ENCODE data around the gene HCRTR2.
"Not testable (repeated sequence)": the region's sequence is repeated elsewhere in the genome, so short reads cannot be mapped to it uniquely, and the experiment has no call there.

HCRTR2 gene

GRCh38 chr6:55174211-55175026, at the start of gene HCRTR2:
TSS of gene HCRTR2 (plus strand) at chr6:55174515. CDS start at chr6:55174588, 73 bp downstream.
- H3K36me3 Mint-ChIP-seq (ENCODE audit: low read depth) = no peaks in the 10 kb centered on the region
- no peaks in the 10 kb centered on the region for H3K4me1 Mint-ChIP-seq (ENCODE audit: low read depth)
- H3K27ac Mint-ChIP-seq = no peak within 1 kb of the TSS
- no peak within 1 kb of the TSS for H3K4me3 Mint-ChIP-seq
- no peak for DNase-seq
- peaks cover 12% of the 10 kb centered on the region for H3K9me3 Mint-ChIP-seq
- H3K27me3 Mint-ChIP-seq = peaks cover 15% of the 10 kb centered on the region

- H3K36me3 Mint-ChIP-seq (ENCODE audit: low read depth) = no peaks in the 10 kb centered on the region
- no peak overlapping the region for H3K4me3 Mint-ChIP-seq
- no peak overlapping the region for H3K27ac Mint-ChIP-seq
- H3K4me1 Mint-ChIP-seq (ENCODE audit: low read depth) = no peaks in the 10 kb centered on the region
- peaks cover 15% of the 10 kb centered on the region for H3K9me3 Mint-ChIP-seq
- DNase-seq = no peak
- no peaks in the 10 kb centered on the region for H3K27me3 Mint-ChIP-seq
Observed at GRCh38 chr6:55130806-55131324, 43.5 kb upstream of the HCRTR2 start.

GRCh38 chr6:55131616-55132015, 42.7 kb upstream of the HCRTR2 start:
- H3K27ac Mint-ChIP-seq = no peak overlapping the region
- H3K27me3 Mint-ChIP-seq = no peaks in the 10 kb centered on the region
- H3K9me3 Mint-ChIP-seq = peaks cover 15% of the 10 kb centered on the region
- H3K4me1 Mint-ChIP-seq (ENCODE audit: low read depth) = no peaks in the 10 kb centered on the region
- DNase-seq = no peak
- H3K36me3 Mint-ChIP-seq (ENCODE audit: low read depth) = no peaks in the 10 kb centered on the region
- no peak overlapping the region for H3K4me3 Mint-ChIP-seq

- no peak overlapping the region for H3K27ac Mint-ChIP-seq
- DNase-seq = no peak
- H3K27me3 Mint-ChIP-seq = no peaks in the 10 kb centered on the region
- H3K9me3 Mint-ChIP-seq = peaks cover 4% of the 10 kb centered on the region
- H3K4me1 Mint-ChIP-seq (ENCODE audit: low read depth) = no peaks in the 10 kb centered on the region
- H3K4me3 Mint-ChIP-seq = no peak overlapping the region
- no peaks in the 10 kb centered on the region for H3K36me3 Mint-ChIP-seq (ENCODE audit: low read depth)
Observed at GRCh38 chr6:55136916-55137315, 37.4 kb upstream of the HCRTR2 start.

DNA sequence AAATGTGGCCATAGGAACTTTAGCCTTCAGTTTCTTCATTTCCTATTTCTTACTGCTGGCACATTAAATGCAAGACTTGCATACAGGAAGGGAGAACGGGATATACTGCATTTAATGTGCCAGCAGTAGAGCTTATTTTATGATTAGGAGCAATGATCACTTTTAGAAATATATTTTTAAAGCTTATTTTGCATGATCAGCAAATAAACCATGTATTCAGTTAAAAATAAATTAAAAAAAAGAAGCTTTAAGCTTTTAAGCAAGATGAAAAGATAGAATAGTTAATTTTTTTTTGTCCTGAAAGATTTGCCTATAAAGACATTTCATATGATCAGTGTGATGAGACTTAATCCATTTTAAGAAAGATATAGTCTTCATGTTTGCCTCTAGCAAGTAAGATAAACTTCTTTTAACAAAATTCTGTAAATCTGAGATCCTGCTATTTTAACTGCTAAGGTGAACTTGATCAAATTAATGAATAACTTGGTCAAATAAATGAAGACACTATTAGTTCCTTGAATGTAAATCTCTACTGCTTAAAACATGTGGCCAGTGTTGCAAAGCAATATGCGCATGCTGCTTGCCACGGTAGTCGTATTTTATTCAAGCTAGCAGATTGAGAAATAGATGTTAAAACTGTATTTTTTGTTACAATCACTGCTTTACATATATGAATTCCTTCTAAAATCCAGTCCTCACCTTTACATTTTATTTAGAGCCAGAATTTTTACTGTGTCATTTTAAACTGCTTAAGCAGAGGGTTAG, 36.2 kb upstream of the HCRTR2 start:
- Mint-ChIP-seq H3K27ac (no peak overlapping the region), H3K27me3 (no peaks in the 10 kb centered on the region), H3K9me3 (peaks cover 3% of the 10 kb centered on the region), H3K4me1 (ENCODE audit: low read depth) (no peaks in the 10 kb centered on the region), H3K36me3 (ENCODE audit: low read depth) (no peaks in the 10 kb centered on the region), H3K4me3 (no peak overlapping the region)
- DNase-seq = no peak

- Mint-ChIP-seq H3K27ac (no peak overlapping the region), H3K36me3 (ENCODE audit: low read depth) (no peaks in the 10 kb centered on the region), H3K4me1 (ENCODE audit: low read depth) (no peaks in the 10 kb centered on the region), H3K4me3 (no peak overlapping the region), H3K9me3 (peaks cover 3% of the 10 kb centered on the region), H3K27me3 (no peaks in the 10 kb centered on the region)
- DNase-seq = no peak
Observed at GRCh38 chr6:55141611-55142010, 32.7 kb upstream of the HCRTR2 start.

GRCh38 chr6:55142610-55143009, 31.7 kb upstream of the HCRTR2 start:
- Mint-ChIP-seq H3K4me1 (ENCODE audit: low read depth) (no peaks in the 10 kb centered on the region), H3K9me3 (peaks cover 3% of the 10 kb centered on the region), H3K27ac (no peak overlapping the region), H3K4me3 (no peak overlapping the region), H3K27me3 (no peaks in the 10 kb centered on the region), H3K36me3 (ENCODE audit: low read depth) (no peaks in the 10 kb centered on the region)
- no peak for DNase-seq

- H3K9me3 Mint-ChIP-seq = peaks cover 19% of the 10 kb centered on the region
- no peaks in the 10 kb centered on the region for H3K27me3 Mint-ChIP-seq
- no peak for DNase-seq
- H3K4me1 Mint-ChIP-seq (ENCODE audit: low read depth) = no peaks in the 10 kb centered on the region
- H3K36me3 Mint-ChIP-seq (ENCODE audit: low read depth) = no peaks in the 10 kb centered on the region
- no peak overlapping the region for H3K27ac Mint-ChIP-seq
- no peak overlapping the region for H3K4me3 Mint-ChIP-seq
Observed at GRCh38 chr6:55153284-55153683, 21.0 kb upstream of the HCRTR2 start.

DNA sequence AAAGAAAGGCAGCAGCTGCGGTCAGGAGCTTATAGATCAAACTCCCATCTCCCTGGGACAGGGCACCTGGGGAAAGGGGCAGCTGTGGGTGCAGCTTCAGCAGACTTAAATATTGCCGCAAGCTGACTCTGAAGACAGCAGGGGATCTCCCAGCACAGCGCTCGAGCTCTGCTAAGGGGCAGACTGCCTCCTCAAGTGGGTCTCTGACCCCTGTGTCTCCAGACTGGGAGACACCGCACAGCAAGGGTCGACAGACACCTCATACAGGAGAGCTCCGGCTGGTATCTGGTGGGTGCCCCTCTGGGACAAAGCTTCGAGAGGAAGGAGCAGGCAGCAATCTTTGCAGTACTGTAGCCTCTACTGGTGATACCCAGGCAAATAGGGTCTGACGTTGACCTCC, 15.5 kb upstream of the HCRTR2 start:
- DNase-seq; H3K4me1 Mint-ChIP-seq (ENCODE audit: low read depth); H3K4me3 Mint-ChIP-seq; H3K36me3 Mint-ChIP-seq (ENCODE audit: low read depth); H3K27me3 Mint-ChIP-seq; H3K27ac Mint-ChIP-seq: not testable (repeated sequence)
- H3K9me3 Mint-ChIP-seq = peaks cover 27% of the 10 kb centered on the region

DNA sequence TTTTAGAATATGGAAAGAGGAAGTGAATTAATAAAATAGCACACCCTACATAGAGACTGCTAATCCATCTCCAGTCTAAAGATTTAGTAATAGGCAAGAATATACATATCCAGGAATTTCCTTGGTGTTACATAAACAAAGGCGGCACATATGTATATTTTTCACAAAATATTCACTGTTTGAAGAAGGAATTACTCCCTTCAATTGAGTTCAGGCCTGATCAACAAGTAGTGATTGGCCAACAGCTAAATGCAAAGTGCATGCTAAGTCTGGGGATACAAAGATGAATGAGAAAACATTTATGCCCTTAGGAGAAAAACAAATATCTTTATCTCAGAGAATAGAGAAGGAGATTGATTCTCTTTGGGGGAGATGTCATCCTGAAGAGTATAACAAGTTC, 6.5 kb upstream of the HCRTR2 start:
- no peak overlapping the region for H3K27ac Mint-ChIP-seq
- no peaks in the 10 kb centered on the region for H3K27me3 Mint-ChIP-seq
- no peaks in the 10 kb centered on the region for H3K4me1 Mint-ChIP-seq (ENCODE audit: low read depth)
- peaks cover 8% of the 10 kb centered on the region for H3K9me3 Mint-ChIP-seq
- H3K36me3 Mint-ChIP-seq (ENCODE audit: low read depth) = no peaks in the 10 kb centered on the region
- DNase-seq = no peak
- no peak overlapping the region for H3K4me3 Mint-ChIP-seq

GRCh38 chr6:55175078-55176049, 1.0 kb downstream of the HCRTR2 start:
- no peaks in the 10 kb centered on the region for H3K36me3 Mint-ChIP-seq (ENCODE audit: low read depth)
- H3K27ac Mint-ChIP-seq = no peak overlapping the region
- peaks cover 14% of the 10 kb centered on the region for H3K9me3 Mint-ChIP-seq
- H3K27me3 Mint-ChIP-seq = peaks cover 15% of the 10 kb centered on the region
- H3K4me1 Mint-ChIP-seq (ENCODE audit: low read depth) = no peaks in the 10 kb centered on the region
- H3K4me3 Mint-ChIP-seq = no peak overlapping the region
- DNase-seq = no peak

DNA sequence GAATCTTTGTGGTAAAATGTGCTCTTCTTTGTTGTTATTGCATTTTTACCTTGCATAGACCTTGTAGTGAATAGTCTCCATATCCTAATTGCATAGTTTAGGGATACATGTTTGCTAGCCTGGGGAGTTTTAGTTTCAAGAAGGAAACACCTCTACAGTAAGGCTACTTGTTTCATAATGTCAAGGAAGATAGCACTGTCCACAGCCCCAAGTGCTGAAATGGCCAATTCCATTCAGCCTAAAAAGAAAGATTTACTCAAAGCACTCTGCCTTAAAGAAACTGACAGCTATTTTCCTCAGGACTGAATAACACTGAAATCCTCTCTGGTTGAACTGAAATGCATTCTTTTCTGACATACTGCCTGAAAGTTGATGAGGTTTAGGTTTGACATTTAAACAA, 2.6 kb downstream of the HCRTR2 start:
- peaks cover 12% of the 10 kb centered on the region for H3K9me3 Mint-ChIP-seq
- no peak for DNase-seq
- peaks cover 15% of the 10 kb centered on the region for H3K27me3 Mint-ChIP-seq
- no peak overlapping the region for H3K27ac Mint-ChIP-seq
- no peaks in the 10 kb centered on the region for H3K36me3 Mint-ChIP-seq (ENCODE audit: low read depth)
- no peak overlapping the region for H3K4me3 Mint-ChIP-seq
- no peaks in the 10 kb centered on the region for H3K4me1 Mint-ChIP-seq (ENCODE audit: low read depth)

DNA sequence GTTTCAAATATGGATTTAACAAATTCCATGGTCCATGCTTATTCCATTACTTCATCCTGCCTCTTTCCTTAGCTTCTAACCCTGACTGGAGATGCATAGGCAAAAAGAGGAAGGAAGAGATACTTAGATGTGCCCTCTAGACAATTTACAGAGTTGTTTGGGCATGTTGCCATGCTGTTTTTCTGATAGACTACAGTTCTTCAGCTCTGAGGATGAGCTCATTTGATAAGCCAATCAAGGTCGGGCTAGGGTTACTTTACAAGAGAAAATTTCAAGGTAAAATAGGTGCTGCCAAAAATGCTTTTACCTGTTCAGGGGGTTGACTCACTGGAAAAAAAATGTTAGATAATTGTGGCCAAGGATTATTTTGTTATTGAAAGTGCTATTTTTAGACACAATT, 5.9 kb downstream of the HCRTR2 start:
- H3K9me3 Mint-ChIP-seq = peaks cover 14% of the 10 kb centered on the region
- no peaks in the 10 kb centered on the region for H3K36me3 Mint-ChIP-seq (ENCODE audit: low read depth)
- no peak overlapping the region for H3K27ac Mint-ChIP-seq
- no peaks in the 10 kb centered on the region for H3K4me1 Mint-ChIP-seq (ENCODE audit: low read depth)
- H3K4me3 Mint-ChIP-seq = no peak overlapping the region
- DNase-seq = no peak
- H3K27me3 Mint-ChIP-seq = peaks cover 6% of the 10 kb centered on the region

- DNase-seq = no peak
- Mint-ChIP-seq H3K4me3 (no peak overlapping the region), H3K27me3 (no peaks in the 10 kb centered on the region), H3K9me3 (peaks cover 7% of the 10 kb centered on the region), H3K4me1 (ENCODE audit: low read depth) (no peaks in the 10 kb centered on the region), H3K36me3 (ENCODE audit: low read depth) (no peaks in the 10 kb centered on the region), H3K27ac (no peak overlapping the region)
Observed at GRCh38 chr6:55182016-55182650, 7.8 kb downstream of the HCRTR2 start.
